ENCODE results near the gene CENPA. TPM values are rescaled to one million over a fixed set of nuclear protein-coding genes. Genes with fewer than 3 reads are reported as not detected.

The CENPA gene
- total and polyA plus RNA-seq, 3 experiments from 2014 or later = 0.70 to 21.6 (median 18.2) TPM

DNA sequence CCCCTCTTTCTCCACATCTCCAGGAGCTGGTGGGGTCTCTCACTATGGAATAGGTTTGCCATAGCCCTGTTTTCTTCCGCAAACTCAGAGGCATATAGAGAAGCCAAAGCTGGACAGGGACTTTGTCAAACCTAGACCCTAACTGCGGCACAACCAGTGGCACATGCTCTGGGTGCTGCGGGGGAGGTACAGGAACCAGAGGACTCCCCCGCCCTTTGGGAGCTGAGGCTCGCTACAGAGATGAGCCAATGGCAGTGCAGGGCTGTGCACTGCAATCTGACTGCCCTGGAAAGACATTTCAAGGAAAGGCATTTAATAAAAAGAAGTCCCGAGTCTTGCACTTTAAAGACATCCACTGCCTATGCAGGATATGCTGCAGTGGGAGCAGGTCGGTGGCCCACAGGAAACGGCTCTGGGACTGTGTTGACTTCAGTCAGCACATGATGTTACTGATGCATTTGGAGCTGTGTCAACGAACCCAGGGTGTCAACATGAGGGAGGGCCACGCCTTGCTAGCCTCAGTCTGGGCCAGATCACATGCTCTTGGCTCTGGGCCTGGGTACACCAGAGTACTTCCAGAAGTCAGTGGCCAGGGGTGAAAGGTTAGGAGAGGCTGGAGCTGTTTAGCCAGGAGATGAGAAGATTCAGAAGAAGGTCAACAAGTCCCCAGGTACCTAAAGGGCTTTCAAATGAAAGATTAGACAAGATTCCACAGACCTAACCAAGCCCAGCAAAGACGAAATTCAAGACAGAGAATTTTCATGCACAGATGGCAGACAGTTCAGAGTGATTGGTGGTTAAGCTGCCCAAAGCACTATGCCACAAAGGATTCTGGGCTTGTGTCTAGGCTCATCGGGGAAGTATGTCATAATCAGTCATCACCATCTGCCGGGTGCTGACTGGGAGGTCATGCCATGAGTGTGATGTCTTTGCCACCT lies 13.5 kb upstream of the CENPA start:
- ChIA-PET CTCF (no interaction called here), POLR2A (interaction anchor here (1.0 kb wide), 1 partner anchor 9 kb away, joined by 3 read pairs; the partner anchor contains the start of gene SLC35F6)
- peaks cover 31% of the 10 kb centered on the region for H3K36me3 ChIP-seq (ENCODE audit: insufficient read depth, low read length)
- H3K4me1 ChIP-seq (ENCODE audit: insufficient read depth, low read length) = peaks cover 36% of the 10 kb centered on the region
- H3K4me3 ChIP-seq (ENCODE audit: low read length) = peak overlapping the region; percentile 11
- H3K4me3 Mint-ChIP-seq = peak overlapping the region in 6 of 7 donors; percentile 6 to 75 (median 30)
- peak overlapping the region; percentile 67 to 98 (median 88) for H3K27ac Mint-ChIP-seq
- no peaks in the 10 kb centered on the region for H3K27me3 Mint-ChIP-seq
- H3K27me3 ChIP-seq (ENCODE audit: insufficient read depth, low read length, poor library complexity, severe bottlenecking) = no peaks in the 10 kb centered on the region
- peaks cover 0 to 46% (median 6%) of the 10 kb centered on the region in 3 donors for H3K36me3 Mint-ChIP-seq
- peak overlapping the region; percentile 41 for H3K27ac ChIP-seq (ENCODE audit: low read depth, low read length)
- no peaks in the 10 kb centered on the region for H3K9me3 ChIP-seq (ENCODE audit: low read length)
- DNase-seq = peak; percentile 24 to 65 (median 51)
- no peaks in the 10 kb centered on the region for H3K9me3 Mint-ChIP-seq
- H3K4me1 Mint-ChIP-seq = peaks cover 35 to 56% (median 41%) of the 10 kb centered on the region in 3 donors

GRCh38 chr2:26776195-26776800 lies 9.6 kb upstream of the CENPA start:
- CTCF ChIA-PET = interaction anchor here (1.3 kb wide), 1 partner anchor 9 kb away, joined by 3 read pairs; the partner anchor contains the start of gene CENPA
- Histone ChIP-seq H3K9me3 (ENCODE audit: low read length) (no peaks in the 10 kb centered on the region), H3K4me1 (ENCODE audit: insufficient read depth, low read length) (peaks cover 18% of the 10 kb centered on the region), H3K4me3 (ENCODE audit: low read length) (no peak overlapping the region), H3K27ac (ENCODE audit: low read depth, low read length) (no peak overlapping the region), H3K27me3 (ENCODE audit: insufficient read depth, low read length, poor library complexity, severe bottlenecking) (no peaks in the 10 kb centered on the region), H3K36me3 (ENCODE audit: insufficient read depth, low read length) (peaks cover 49% of the 10 kb centered on the region)
- Mint-ChIP-seq H3K36me3 (peaks cover 0 to 78% (median 8%) of the 10 kb centered on the region in 3 donors), H3K27ac (peak overlapping the region in 2 of 8 donors; percentile 19 to 84), H3K4me3 (no peak overlapping the region), H3K27me3 (no peaks in the 10 kb centered on the region), H3K9me3 (no peaks in the 10 kb centered on the region), H3K4me1 (peaks cover 22 to 23% (median 23%) of the 10 kb centered on the region in 3 donors)
- DNase-seq = no peak
- POLR2A ChIA-PET = interaction anchor here (0.5 kb wide), 1 partner anchor 1835 kb away, joined by 3 read pairs; no protein-coding TSS in a partner anchor

DNA sequence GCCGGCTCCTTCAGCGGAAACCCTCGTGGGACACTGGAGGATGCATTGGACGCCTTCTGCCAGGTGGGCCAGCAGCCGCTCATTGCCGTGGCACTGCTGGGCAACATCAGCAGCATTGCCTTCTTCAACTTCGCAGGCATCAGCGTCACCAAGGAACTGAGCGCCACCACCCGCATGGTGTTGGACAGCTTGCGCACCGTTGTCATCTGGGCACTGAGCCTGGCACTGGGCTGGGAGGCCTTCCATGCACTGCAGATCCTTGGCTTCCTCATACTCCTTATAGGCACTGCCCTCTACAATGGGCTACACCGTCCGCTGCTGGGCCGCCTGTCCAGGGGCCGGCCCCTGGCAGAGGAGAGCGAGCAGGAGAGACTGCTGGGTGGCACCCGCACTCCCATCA lies 7.8 kb upstream of the CENPA start:
- no peaks in the 10 kb centered on the region for H3K9me3 ChIP-seq (ENCODE audit: low read length)
- H3K27me3 Mint-ChIP-seq = no peaks in the 10 kb centered on the region
- H3K36me3 ChIP-seq (ENCODE audit: insufficient read depth, low read length) = peaks cover 49% of the 10 kb centered on the region
- no peak for DNase-seq
- no peak overlapping the region for H3K27ac Mint-ChIP-seq
- no peaks in the 10 kb centered on the region for H3K4me1 ChIP-seq (ENCODE audit: insufficient read depth, low read length)
- H3K4me1 Mint-ChIP-seq = peaks cover 5 to 6% (median 5%) of the 10 kb centered on the region in 3 donors
- ChIA-PET POLR2A (no interaction called here), CTCF (interaction anchor here (0.8 to 1.3 kb wide), 2 partner anchors 9 to 13 kb away, joined by 3 read pairs; no protein-coding TSS in a partner anchor)
- H3K4me3 ChIP-seq (ENCODE audit: low read length) = no peak overlapping the region
- H3K36me3 Mint-ChIP-seq = peaks cover 0 to 71% (median 6%) of the 10 kb centered on the region in 3 donors
- no peaks in the 10 kb centered on the region for H3K27me3 ChIP-seq (ENCODE audit: insufficient read depth, low read length, poor library complexity, severe bottlenecking)
- no peaks in the 10 kb centered on the region for H3K9me3 Mint-ChIP-seq
- no peak overlapping the region for H3K4me3 Mint-ChIP-seq
- no peak overlapping the region for H3K27ac ChIP-seq (ENCODE audit: low read depth, low read length)

DNA sequence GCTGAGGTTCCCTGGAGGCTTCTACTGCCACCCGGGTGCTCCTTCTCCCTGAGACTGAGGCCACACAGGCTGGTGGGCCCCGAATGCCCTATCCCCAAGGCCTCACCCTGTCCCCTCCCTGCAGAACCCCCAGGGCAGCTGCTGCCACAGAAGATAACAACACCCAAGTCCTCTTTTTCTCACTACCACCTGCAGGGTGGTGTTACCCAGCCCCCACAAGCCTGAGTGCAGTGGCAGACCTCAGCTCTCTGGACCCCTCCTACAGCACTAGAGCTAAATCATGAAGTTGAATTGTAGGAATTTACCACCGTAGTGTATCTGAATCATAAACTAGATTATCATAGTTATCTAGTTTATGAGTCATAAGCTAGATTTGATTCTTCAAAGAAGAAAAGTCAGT lies 7.3 kb upstream of the CENPA start:
- H3K27ac Mint-ChIP-seq = no peak overlapping the region
- H3K4me3 Mint-ChIP-seq = no peak overlapping the region
- Histone ChIP-seq H3K36me3 (ENCODE audit: insufficient read depth, low read length) (peaks cover 49% of the 10 kb centered on the region), H3K4me3 (ENCODE audit: low read length) (no peak overlapping the region), H3K27ac (ENCODE audit: low read depth, low read length) (no peak overlapping the region), H3K4me1 (ENCODE audit: insufficient read depth, low read length) (no peaks in the 10 kb centered on the region), H3K27me3 (ENCODE audit: insufficient read depth, low read length, poor library complexity, severe bottlenecking) (no peaks in the 10 kb centered on the region), H3K9me3 (ENCODE audit: low read length) (no peaks in the 10 kb centered on the region)
- ChIA-PET POLR2A (no interaction called here), CTCF (interaction anchor here (0.8 kb wide), 1 partner anchor 13 kb away, joined by 3 read pairs; no protein-coding TSS in a partner anchor)
- DNase-seq = no peak
- no peaks in the 10 kb centered on the region for H3K9me3 Mint-ChIP-seq
- peaks cover 0 to 71% (median 6%) of the 10 kb centered on the region in 3 donors for H3K36me3 Mint-ChIP-seq
- peaks cover 5 to 6% (median 5%) of the 10 kb centered on the region in 3 donors for H3K4me1 Mint-ChIP-seq
- no peaks in the 10 kb centered on the region for H3K27me3 Mint-ChIP-seq

DNA sequence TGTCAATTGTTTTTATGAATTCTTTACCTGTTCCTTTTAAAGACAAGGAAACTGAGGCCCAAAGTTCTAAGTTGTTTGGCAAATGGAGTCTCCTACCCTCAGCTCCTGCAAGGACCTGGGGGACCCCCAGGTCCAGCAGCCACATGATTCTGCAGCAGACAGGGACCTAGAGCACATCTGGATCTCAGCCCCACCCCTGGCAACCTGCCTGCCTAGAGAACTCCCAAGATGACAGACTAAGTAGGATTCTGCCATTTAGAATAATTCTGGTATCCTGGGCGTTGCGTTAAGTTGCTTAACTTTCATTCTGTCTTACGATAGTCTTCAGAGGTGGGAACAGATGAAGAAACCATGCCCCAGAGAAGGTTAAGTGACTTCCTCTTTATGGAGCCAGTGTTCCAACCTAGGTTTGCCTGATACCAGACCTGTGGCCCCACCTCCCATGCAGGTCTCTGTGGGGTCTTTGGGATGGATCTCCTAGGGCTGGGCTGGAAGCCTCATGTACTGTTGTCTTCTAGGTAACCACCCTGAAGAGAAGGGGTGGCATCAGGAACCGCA lies 5.6 kb upstream of the CENPA start:
- H3K4me3 Mint-ChIP-seq = peak overlapping the region in 1 of 7 donors; percentile 32
- no peaks in the 10 kb centered on the region for H3K27me3 Mint-ChIP-seq
- H3K36me3 ChIP-seq (ENCODE audit: insufficient read depth, low read length) = peaks cover 34% of the 10 kb centered on the region
- no peak for DNase-seq
- no peak overlapping the region for H3K4me3 ChIP-seq (ENCODE audit: low read length)
- ChIA-PET POLR2A (no interaction called here), CTCF (no interaction called here)
- H3K27ac ChIP-seq (ENCODE audit: low read depth, low read length) = no peak overlapping the region
- no peaks in the 10 kb centered on the region for H3K9me3 Mint-ChIP-seq
- H3K9me3 ChIP-seq (ENCODE audit: low read length) = no peaks in the 10 kb centered on the region
- no peak overlapping the region for H3K27ac Mint-ChIP-seq
- peaks cover 0 to 55% (median 6%) of the 10 kb centered on the region in 3 donors for H3K36me3 Mint-ChIP-seq
- peaks cover 6 to 8% (median 7%) of the 10 kb centered on the region in 3 donors for H3K4me1 Mint-ChIP-seq
- H3K4me1 ChIP-seq (ENCODE audit: insufficient read depth, low read length) = peaks cover 5% of the 10 kb centered on the region
- no peaks in the 10 kb centered on the region for H3K27me3 ChIP-seq (ENCODE audit: insufficient read depth, low read length, poor library complexity, severe bottlenecking)

DNA sequence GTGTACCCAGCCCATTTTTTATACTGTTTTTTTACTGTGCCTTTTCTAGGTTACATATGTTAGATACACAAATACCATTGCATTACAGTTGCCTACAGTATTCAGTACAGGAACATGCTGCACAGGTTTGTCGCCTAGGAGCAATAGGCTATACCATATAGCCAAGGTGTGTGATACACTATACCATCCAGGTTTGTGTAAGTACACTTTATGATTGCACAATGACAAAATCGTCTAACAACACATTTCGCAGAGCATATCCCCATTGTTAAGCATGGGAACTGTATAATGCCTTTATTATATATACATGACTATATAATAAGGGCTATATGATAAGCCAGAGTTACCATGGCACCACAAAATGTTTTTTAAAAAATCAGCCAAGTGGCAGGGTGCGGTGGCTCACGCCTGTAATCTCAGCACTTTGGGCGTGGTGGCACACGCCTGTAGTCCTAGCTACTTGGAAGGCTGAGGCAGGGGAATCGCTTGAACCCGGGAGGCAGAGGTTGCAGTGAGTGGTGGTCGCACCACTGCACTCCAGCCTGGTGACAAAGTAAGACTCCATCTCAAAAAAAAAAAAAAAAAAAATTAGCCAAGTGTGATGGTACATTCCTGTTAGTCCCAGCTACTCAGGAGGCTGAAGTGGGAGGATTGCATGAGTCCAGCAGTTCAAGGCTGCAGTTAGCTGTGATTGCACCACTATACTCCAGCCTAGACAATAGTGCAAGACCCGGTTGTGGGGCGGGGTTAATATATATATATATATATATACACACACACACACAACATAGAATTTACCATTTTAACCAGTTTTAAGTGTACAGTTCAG lies 2.8 kb upstream of the CENPA start:
- H3K36me3 ChIP-seq (ENCODE audit: insufficient read depth, low read length) = peaks cover 12% of the 10 kb centered on the region
- peaks cover 3 to 8% of the 10 kb centered on the region in 2 donors for H3K27me3 Mint-ChIP-seq
- H3K4me1 ChIP-seq (ENCODE audit: insufficient read depth, low read length) = peaks cover 6% of the 10 kb centered on the region
- H3K4me3 ChIP-seq (ENCODE audit: low read length) = no peak overlapping the region
- ChIA-PET CTCF (no interaction called here), POLR2A (interaction anchor here (0.7 to 0.9 kb wide), 3 partner anchors 18 to 155 kb away, joined by 3 to 10 read pairs (median 9); no protein-coding TSS in a partner anchor)
- peak overlapping the region in 1 of 7 donors; percentile 12 for H3K4me3 Mint-ChIP-seq
- H3K27me3 ChIP-seq (ENCODE audit: insufficient read depth, low read length, poor library complexity, severe bottlenecking) = no peaks in the 10 kb centered on the region
- peaks cover 8 to 15% (median 15%) of the 10 kb centered on the region in 3 donors for H3K4me1 Mint-ChIP-seq
- no peak overlapping the region for H3K27ac ChIP-seq (ENCODE audit: low read depth, low read length)
- peaks cover 0 to 30% (median 2%) of the 10 kb centered on the region in 3 donors for H3K36me3 Mint-ChIP-seq
- H3K9me3 Mint-ChIP-seq = no peaks in the 10 kb centered on the region
- no peaks in the 10 kb centered on the region for H3K9me3 ChIP-seq (ENCODE audit: low read length)
- peak overlapping the region in 2 of 8 donors; percentile 35 to 54 for H3K27ac Mint-ChIP-seq
- DNase-seq = no peak

- peak overlapping the region; percentile 71 for H3K4me3 ChIP-seq (ENCODE audit: low read length)
- CTCF ChIA-PET = no interaction called here
- H3K27me3 Mint-ChIP-seq = peaks cover 3 to 8% of the 10 kb centered on the region in 2 donors
- peak overlapping the region in 6 of 7 donors; percentile 83 to 89 (median 87) for H3K4me3 Mint-ChIP-seq
- peaks cover 0 to 17% (median 0%) of the 10 kb centered on the region in 3 donors for H3K36me3 Mint-ChIP-seq
- DNase-seq = no peak
- H3K4me1 Mint-ChIP-seq = peaks cover 8 to 19% (median 15%) of the 10 kb centered on the region in 3 donors
- H3K9me3 ChIP-seq (ENCODE audit: low read length) = no peaks in the 10 kb centered on the region
- H3K27ac Mint-ChIP-seq = peak overlapping the region in 5 of 8 donors; percentile 17 to 93 (median 59)
- POLR2A ChIA-PET = no interaction called here
- H3K27me3 ChIP-seq (ENCODE audit: insufficient read depth, low read length, poor library complexity, severe bottlenecking) = no peaks in the 10 kb centered on the region
- no peaks in the 10 kb centered on the region for H3K9me3 Mint-ChIP-seq
- H3K4me1 ChIP-seq (ENCODE audit: insufficient read depth, low read length) = peaks cover 6% of the 10 kb centered on the region
- H3K27ac ChIP-seq (ENCODE audit: low read depth, low read length) = peak overlapping the region; percentile 45
- peaks cover 5% of the 10 kb centered on the region for H3K36me3 ChIP-seq (ENCODE audit: insufficient read depth, low read length)
Measured at GRCh38 chr2:26784570-26785234, 1.2 kb upstream of the CENPA start.
